Measurements from ENCODE around the gene RNU1-2.
"Not testable (repeated sequence)": the region's sequence is repeated elsewhere in the genome, so short reads cannot be mapped to it uniquely, and the experiment has no call there.

The RNU1-2 gene

DNA sequence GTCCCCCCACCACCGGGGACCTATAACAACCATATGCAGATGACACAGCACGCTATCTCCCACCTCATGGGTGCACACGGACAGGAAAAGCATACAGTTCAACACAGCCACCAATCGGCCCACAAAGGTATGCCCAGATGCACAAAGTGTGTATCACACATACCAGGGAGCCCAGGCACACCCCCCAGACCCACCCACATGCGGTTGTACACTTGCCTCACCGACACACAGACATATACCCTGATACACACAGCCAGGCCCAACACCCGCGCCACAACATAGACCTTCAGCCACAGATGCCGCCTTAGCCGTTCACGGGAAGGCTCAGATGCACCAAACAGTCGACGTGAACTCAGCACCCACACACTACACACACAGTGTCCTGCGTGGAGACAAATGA lies 31.5 kb downstream of the RNU1-2 start:
- peak in 1 of 3 experiments; percentile 36 for DNase-seq

DNA sequence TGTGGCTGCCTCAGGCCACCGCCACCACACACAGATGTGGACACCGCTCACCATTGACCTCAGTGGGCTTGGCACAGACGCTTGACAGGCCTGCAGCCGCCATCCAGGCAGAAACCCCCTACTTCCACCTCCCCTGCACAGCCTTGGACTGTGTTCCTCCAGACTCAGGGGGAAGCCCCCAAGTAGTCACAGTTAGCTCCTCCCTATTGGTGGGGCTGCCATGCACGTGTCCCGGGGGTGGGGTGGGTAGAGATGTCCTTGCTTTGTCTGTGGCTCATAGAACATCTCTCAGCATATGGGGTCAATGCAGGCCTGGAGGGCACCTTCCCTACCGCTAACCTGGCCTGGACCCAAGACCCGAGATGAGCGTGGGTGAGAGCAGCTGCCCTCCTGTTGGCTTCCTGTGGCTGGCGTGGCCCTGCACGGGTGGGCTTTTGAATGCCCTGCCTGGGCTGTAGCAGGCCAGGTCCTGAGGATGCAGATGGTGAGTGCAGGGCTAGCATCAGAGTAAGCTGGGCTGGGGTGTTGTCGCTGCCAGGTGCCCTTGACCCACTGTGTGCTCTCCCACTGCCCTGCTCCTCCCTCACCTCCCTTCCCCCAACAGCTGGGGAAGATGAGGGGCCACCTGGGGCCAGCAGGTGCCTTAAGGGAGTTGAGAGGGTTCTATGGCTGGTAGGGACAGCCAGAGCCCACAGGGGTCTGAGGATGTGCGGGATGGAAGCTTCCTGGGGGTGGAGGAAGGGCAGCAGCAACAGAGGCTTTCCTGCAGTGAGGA lies 32.1 kb downstream of the RNU1-2 start:
- DNase-seq = peak in 2 of 3 experiments; percentile 16 to 23

DNA sequence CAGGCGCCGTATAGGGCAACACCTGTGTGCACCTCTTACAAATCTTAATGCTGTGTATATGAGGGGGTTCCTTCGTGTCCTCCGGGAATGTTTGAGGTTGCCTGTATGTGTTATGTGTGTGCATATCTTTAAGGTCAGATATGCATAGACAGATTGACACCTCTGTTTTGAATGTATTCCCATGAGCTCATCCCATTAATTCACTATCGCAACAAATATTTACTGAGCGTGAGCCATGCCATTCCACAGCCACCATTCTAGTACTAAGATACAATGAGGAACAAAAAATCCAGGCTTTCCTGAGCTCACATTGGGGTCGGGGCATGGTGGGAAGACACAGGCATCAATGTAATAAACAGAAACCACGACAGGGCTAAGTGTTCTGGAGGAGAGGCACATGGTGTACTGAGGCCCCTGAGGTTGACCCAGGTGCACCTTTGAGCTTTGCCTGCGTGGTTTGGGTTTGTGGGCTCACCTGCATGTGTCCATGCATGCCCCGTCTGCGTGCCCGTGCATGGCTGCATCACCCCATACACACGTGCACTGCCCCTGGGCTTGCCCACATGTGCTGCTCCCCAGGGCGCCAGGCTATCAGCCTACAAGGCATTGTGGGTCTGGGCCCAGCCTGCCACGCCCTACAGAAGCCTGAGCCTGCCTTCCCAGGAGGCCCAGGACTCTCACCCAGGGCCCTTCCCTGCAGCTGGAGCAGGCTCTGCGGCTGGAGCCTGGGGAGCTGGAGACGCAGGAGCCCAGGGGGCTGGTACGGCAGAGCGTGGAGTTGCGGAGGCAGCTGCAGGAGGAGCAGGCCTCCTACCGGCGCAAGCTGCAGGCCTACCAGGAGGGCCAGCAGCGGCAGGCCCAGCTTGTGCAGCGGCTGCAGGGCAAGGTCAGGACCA lies 33.6 kb downstream of the RNU1-2 start:
- peak; percentile 41 to 64 (median 59) for DNase-seq

DNA sequence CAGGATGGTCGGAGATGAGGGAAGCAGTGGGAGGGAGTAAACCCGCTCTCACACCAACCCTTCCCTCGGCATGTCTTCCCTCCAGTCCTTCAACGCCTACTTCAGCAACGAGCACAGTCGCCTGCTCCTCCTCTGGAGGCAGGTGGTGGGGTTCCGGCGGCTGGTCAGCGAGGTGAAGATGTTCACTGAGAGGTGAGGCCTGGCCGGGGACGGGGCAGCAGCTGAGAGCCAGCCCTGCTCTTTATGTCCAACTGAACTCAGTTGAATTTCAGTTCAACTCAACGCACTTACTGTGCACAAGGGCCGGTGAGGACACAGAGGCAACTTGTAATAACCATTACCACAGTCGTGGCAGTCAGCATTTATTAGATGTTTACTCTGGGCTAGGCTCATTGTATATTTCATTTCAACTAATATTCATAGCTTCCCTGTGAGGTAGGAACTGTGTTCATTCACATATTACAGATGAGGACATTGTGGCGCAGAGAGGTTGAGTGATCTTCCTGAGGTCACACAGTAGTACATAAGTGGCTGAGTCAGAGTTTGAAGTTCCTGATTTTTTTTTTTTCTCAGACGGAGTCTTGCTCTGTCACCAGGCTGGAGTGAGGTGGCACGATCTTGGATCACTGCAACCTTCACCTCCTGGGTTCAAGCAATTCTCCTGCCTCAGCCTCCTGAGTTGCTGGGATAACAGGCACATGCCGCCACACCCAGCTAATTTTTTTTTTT lies 35.6 kb downstream of the RNU1-2 start:
- DNase-seq = not testable (repeated sequence)

DNA sequence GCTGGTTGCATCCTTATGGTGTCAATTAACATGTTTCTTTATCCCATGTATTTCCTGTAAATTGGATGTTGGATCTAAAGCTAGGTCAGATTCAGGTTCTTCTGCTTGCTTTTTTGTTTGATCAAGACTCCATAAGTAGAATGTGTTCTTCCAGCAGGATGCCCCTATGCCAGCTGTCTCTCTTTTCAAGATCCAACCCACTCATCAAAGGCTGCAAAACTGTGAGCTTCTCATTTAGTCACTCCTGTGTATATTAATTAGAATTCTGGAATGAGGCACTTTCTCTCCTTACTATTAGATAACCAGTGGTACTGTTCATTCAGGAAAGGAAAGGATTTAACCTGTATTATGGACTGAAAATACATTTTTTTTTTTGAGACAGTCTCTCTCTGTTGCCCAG lies 38.2 kb downstream of the RNU1-2 start:
- DNase-seq = not testable (repeated sequence)

- DNase-seq = not testable (repeated sequence)
These were observed 40.8 kb downstream of the RNU1-2 start for GRCh38 chr1:16936580-16936979.

GRCh38 chr1:16938351-16939321 lies 42.9 kb downstream of the RNU1-2 start:
- DNase-seq = no peak

- DNase-seq = not testable (repeated sequence)
These were observed 43.8 kb downstream of the RNU1-2 start for GRCh38 chr1:16939386-16940180.

DNA sequence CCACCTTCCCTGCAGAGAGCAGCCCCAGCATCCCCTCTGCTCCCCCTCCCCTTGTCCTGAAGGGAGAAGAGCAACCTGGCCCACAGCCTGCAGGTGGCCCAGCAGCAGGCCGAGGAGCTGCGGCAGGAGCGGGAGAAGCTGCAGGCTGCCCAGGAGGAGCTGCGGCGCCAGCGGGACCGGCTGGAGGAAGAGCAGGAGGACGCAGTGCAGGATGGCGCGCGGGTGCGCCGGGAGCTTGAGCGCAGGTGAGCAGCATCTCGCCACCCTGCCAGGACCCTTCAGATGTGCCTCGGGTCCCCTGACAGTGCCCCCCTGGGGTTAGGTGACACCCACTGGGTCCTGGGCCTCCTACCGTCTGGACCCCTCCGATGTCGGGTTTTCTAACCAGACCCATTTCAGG lies 48.3 kb downstream of the RNU1-2 start:
- DNase-seq = no peak

DNA sequence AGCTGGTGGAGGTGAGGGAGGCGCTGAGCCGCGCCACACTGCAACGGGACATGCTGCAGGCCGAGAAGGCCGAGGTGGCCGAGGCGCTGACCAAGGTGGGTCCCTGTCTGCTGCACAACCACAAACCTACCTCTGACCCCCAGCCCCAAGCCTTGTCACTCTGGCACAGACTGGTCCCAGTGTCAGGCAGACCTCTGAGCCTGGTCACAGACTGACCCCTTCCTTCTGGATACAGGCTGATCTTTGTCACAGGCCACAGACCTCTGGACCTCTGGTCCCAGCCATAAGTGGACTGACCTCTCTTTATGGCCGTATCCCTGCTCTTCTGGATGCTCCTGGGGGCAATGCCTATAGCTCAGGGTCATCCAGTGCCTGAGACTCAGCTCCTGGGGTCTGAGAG lies 49.7 kb downstream of the RNU1-2 start:
- DNase-seq = not testable (repeated sequence)

Data from NCI-H1417 (cell line).